ENCODE data around the gene RAB3B.
"Not testable (repeated sequence)": the region's sequence is repeated elsewhere in the genome, so short reads cannot be mapped to it uniquely, and the experiment has no call there.

RAB3B gene

GRCh38 chr1:51910221-51911000, 80.1 kb downstream of the RAB3B start:
- Histone ChIP-seq H3K36me3 (ENCODE audit: insufficient read depth, low read length) (peaks cover 16% of the 10 kb centered on the region), H3K9me3 (ENCODE audit: insufficient read depth, low read depth, low read length) (no peaks in the 10 kb centered on the region), H3K4me3 (ENCODE audit: low read length) (no peak overlapping the region), H3K27ac (ENCODE audit: low read depth, low read length) (no peak overlapping the region), H3K4me1 (ENCODE audit: insufficient read depth, low read length) (peaks cover 13% of the 10 kb centered on the region; the same call in 1 of the 2 replicates), H3K27me3 (ENCODE audit: insufficient read depth, low read length) (no peaks in the 10 kb centered on the region), H3K9ac (ENCODE audit: low read depth, low read length) (no peak overlapping the region)
- WGBS = 90% methylated on average over 4 of the region's 4 CpGs

DNA sequence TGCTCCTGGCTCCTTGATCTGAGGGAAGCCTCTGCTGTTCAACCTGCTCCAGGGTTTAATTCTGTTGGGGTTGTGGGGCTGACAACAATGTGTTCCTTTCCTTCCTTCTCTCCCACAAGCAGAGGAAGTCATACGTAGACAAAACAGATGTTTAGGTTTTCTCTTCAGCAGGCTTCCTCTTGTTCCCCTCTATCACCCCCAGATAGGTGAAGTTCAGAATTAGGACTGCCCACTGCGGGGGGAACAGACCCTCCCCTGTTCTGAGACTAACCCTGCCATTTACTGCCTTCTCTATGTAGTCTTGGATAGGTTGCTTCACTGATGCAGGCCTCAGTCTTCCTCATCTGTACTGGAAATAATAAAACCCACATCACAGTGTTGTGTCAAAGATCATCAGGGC, 82.0 kb downstream of the RAB3B start:
- Histone ChIP-seq H3K4me1 (ENCODE audit: insufficient read depth, low read length) (peaks cover 13% of the 10 kb centered on the region; the same call in 1 of the 2 replicates), H3K36me3 (ENCODE audit: insufficient read depth, low read length) (no peaks in the 10 kb centered on the region; the same call in 1 of the 2 replicates), H3K9ac (ENCODE audit: low read depth, low read length) (no peak overlapping the region), H3K9me3 (ENCODE audit: insufficient read depth, low read depth, low read length) (no peaks in the 10 kb centered on the region), H3K27me3 (ENCODE audit: insufficient read depth, low read length) (no peaks in the 10 kb centered on the region), H3K4me3 (ENCODE audit: low read length) (no peak overlapping the region), H3K27ac (ENCODE audit: low read depth, low read length) (no peak overlapping the region)
- WGBS = 100% methylated on average over 2 of the region's 2 CpGs

GRCh38 chr1:51907079-51907702, 83.3 kb downstream of the RAB3B start:
- Histone ChIP-seq H3K27ac (ENCODE audit: low read depth, low read length) (no peak overlapping the region), H3K4me1 (ENCODE audit: insufficient read depth, low read length) (peaks cover 13% of the 10 kb centered on the region; the same call in 1 of the 2 replicates), H3K9me3 (ENCODE audit: insufficient read depth, low read depth, low read length) (no peaks in the 10 kb centered on the region), H3K27me3 (ENCODE audit: insufficient read depth, low read length) (no peaks in the 10 kb centered on the region), H3K4me3 (ENCODE audit: low read length) (no peak overlapping the region), H3K9ac (ENCODE audit: low read depth, low read length) (no peak overlapping the region), H3K36me3 (ENCODE audit: insufficient read depth, low read length) (no peaks in the 10 kb centered on the region)
- 81% methylated on average over 4 of the region's 4 CpGs for WGBS

DNA sequence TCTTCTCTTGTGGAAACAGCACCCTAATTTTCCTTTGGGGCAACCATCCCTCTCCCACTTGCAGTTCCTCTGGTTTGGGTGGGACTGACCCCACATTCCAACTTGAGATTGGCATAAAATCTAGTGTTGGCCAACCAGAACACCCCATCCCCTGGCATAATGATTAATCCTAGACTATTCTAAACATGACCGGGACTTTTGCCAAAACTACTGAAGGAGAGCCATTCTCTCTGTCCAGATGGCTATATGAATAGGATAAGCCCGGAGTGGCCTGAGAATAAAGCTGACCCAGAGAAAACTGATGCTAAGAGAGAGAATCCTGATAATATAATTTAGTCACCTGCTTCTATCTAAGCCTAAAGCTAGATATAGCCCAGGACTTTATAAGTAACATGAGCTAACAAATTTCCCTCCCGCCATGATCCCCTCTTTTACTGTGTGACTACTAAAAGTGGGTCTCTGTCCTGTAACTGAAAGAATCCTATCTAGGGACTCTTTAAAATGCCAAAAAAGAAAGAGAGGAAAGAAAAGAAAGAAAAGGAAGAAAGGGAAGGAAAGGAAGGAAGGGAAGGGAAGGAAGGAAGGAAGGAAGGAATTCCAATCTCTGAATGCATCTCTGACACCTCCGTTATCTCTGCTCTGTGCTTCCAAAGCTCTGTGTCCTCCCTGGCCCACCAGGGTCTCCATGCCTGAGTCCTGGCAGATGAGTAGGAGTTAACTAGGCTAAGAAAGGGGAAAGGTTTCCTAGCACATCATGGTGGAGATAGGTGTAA, 84.0 kb downstream of the RAB3B start:
- Histone ChIP-seq H3K4me3 (ENCODE audit: low read length) (no peak overlapping the region), H3K36me3 (ENCODE audit: insufficient read depth, low read length) (no peaks in the 10 kb centered on the region)
- WGBS = 93% methylated on average over 4 of the region's 4 CpGs

GRCh38 chr1:51902456-51902855, 88.0 kb downstream of the RAB3B start:
- WGBS = 89% methylated on average over 5 of the region's 5 CpGs
- H3K27me3 ChIP-seq (ENCODE audit: insufficient read depth, low read length) = no peaks in the 10 kb centered on the region
- H3K36me3 ChIP-seq (ENCODE audit: insufficient read depth, low read length) = no peaks in the 10 kb centered on the region
- no peaks in the 10 kb centered on the region for H3K4me1 ChIP-seq (ENCODE audit: insufficient read depth, low read length)
- H3K27ac ChIP-seq (ENCODE audit: low read depth, low read length) = no peak overlapping the region
- no peak overlapping the region for H3K9ac ChIP-seq (ENCODE audit: low read depth, low read length)
- no peaks in the 10 kb centered on the region for H3K9me3 ChIP-seq (ENCODE audit: insufficient read depth, low read depth, low read length)
- H3K4me3 ChIP-seq (ENCODE audit: low read length) = no peak overlapping the region

More for the DNA sequence above, 84.0 kb downstream of the RAB3B start:
- Histone ChIP-seq H3K9ac (ENCODE audit: low read depth, low read length) (no peak overlapping the region), H3K27me3 (ENCODE audit: insufficient read depth, low read length) (no peaks in the 10 kb centered on the region), H3K27ac (ENCODE audit: low read depth, low read length) (no peak overlapping the region), H3K9me3 (ENCODE audit: insufficient read depth, low read depth, low read length) (no peaks in the 10 kb centered on the region), H3K4me1 (ENCODE audit: insufficient read depth, low read length) (peaks cover 13% of the 10 kb centered on the region; the same call in 1 of the 2 replicates)

DNA sequence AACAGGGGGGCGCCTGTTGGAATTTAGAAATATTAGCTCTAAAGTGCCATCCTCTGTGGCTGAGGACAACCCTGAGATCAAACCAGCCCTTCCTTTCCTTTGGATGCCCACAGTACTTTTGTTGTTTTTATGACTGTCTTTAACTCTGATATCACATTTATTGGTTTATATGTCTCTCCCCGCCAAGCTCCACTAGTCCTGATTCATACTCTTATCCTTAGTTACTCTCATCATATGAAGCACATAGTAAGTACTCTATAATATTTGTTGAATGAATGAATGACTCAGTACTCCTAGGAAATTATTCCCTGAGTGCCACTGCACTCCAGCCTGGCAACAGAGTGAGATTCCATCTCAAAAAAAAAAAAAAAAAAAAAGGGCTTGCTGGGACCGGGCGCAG, 89.3 kb downstream of the RAB3B start:
- Histone ChIP-seq H3K4me3 (ENCODE audit: low read length) (no peak overlapping the region), H3K4me1 (ENCODE audit: insufficient read depth, low read length) (0 out of 2 replicates have a peak, but pooled peaks cover 3% of the 10 kb centered on the region), H3K9ac (ENCODE audit: low read depth, low read length) (no peak overlapping the region), H3K9me3 (ENCODE audit: insufficient read depth, low read depth, low read length) (no peaks in the 10 kb centered on the region), H3K27ac (ENCODE audit: low read depth, low read length) (no peak overlapping the region), H3K27me3 (ENCODE audit: insufficient read depth, low read length) (no peaks in the 10 kb centered on the region), H3K36me3 (ENCODE audit: insufficient read depth, low read length) (no peaks in the 10 kb centered on the region)
- 94% methylated on average over 3 of the region's 4 CpGs for WGBS

GRCh38 chr1:51899022-51899421, 91.5 kb downstream of the RAB3B start:
- Histone ChIP-seq H3K27me3 (ENCODE audit: insufficient read depth, low read length) (no peaks in the 10 kb centered on the region), H3K27ac (ENCODE audit: low read depth, low read length) (no peak overlapping the region)
- 92% methylated on average over 10 of the region's 10 CpGs for WGBS

DNA sequence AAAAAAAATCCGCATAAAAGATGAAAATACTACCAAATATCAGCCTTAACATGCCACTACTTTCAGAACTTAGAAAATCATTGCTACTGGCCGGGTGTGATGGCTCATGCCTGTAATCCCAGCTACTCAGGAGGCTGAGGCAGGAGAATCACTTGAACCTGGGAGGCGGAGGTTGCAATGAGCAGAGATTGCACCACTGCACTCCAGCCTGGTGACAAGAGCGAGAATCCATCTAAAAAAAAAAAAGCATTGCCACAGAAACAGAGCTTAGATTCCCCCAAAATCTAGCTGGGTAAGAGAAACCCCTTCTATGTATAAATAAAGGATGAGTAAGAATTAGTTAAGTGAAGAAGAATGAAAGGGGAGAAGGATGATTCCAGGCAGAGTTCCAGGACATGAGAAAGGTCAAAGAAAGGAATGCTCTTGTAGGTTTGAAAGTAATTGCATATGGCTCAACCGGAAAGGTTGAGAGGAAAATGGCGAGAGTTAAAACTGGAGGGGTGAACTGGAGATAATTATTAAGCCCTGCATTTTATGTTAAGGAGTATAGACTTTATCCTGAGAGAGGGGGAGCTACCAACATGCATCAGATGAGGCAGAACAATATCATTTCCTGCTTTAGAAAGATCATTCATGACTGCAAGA, 92.3 kb downstream of the RAB3B start:
- 87% methylated on average over 6 of the region's 6 CpGs for WGBS
- no peaks in the 10 kb centered on the region for H3K36me3 ChIP-seq (ENCODE audit: insufficient read depth, low read length)
- no peaks in the 10 kb centered on the region for H3K27me3 ChIP-seq (ENCODE audit: insufficient read depth, low read length)
- H3K9ac ChIP-seq (ENCODE audit: low read depth, low read length) = no peak overlapping the region
- H3K4me3 ChIP-seq (ENCODE audit: low read length) = no peak overlapping the region
- no peak overlapping the region for H3K27ac ChIP-seq (ENCODE audit: low read depth, low read length)
- 0 out of 2 replicates have a peak, but pooled peaks cover 3% of the 10 kb centered on the region for H3K4me1 ChIP-seq (ENCODE audit: insufficient read depth, low read length)
- no peaks in the 10 kb centered on the region for H3K9me3 ChIP-seq (ENCODE audit: insufficient read depth, low read depth, low read length)

More at GRCh38 chr1:51899022-51899421, 91.5 kb downstream of the RAB3B start:
- Histone ChIP-seq H3K9me3 (ENCODE audit: insufficient read depth, low read depth, low read length) (no peaks in the 10 kb centered on the region), H3K9ac (ENCODE audit: low read depth, low read length) (no peak overlapping the region), H3K4me3 (ENCODE audit: low read length) (no peak overlapping the region), H3K4me1 (ENCODE audit: insufficient read depth, low read length) (0 out of 2 replicates have a peak, but pooled peaks cover 3% of the 10 kb centered on the region), H3K36me3 (ENCODE audit: insufficient read depth, low read length) (no peaks in the 10 kb centered on the region)

DNA sequence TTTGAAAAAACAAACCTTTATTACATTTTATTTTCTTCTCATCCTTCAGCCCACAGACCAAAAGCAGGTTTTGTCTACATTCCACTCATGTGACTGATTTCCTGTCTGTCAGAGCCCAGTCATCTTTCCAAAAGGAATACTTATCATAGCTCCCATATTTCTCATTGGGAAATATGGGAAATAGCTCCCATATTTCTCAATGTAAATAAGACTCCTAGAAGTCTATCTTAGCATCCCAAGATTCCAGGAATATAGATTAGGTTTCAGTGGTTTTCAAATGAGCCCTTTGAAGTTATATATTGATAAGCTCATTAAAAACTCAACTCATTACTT, 92.8 kb downstream of the RAB3B start:
- Histone ChIP-seq H3K27ac (ENCODE audit: low read depth, low read length) (no peak overlapping the region), H3K9ac (ENCODE audit: low read depth, low read length) (no peak overlapping the region), H3K4me3 (ENCODE audit: low read length) (no peak overlapping the region), H3K36me3 (ENCODE audit: insufficient read depth, low read length) (no peaks in the 10 kb centered on the region), H3K4me1 (ENCODE audit: insufficient read depth, low read length) (0 out of 2 replicates have a peak, but pooled peaks cover 3% of the 10 kb centered on the region), H3K9me3 (ENCODE audit: insufficient read depth, low read depth, low read length) (no peaks in the 10 kb centered on the region), H3K27me3 (ENCODE audit: insufficient read depth, low read length) (no peaks in the 10 kb centered on the region)

- H3K27me3 ChIP-seq (ENCODE audit: insufficient read depth, low read length); H3K27ac ChIP-seq (ENCODE audit: low read depth, low read length); H3K4me3 ChIP-seq (ENCODE audit: low read length); H3K4me1 ChIP-seq (ENCODE audit: insufficient read depth, low read length); H3K9me3 ChIP-seq (ENCODE audit: insufficient read depth, low read depth, low read length); H3K36me3 ChIP-seq (ENCODE audit: insufficient read depth, low read length); H3K9ac ChIP-seq (ENCODE audit: low read depth, low read length): not testable (repeated sequence)
- 84% methylated on average over 2 of the region's 2 CpGs for WGBS
Observed at GRCh38 chr1:51894748-51895147, 95.8 kb downstream of the RAB3B start.
